Neural progenitor cell (in vitro differentiated cells): ENCODE data around the gene KBTBD6.

Experiments used
- CTCF ChIP-seq: fragments of 200-600 bp; sonication (generic); IDR thresholded peaks from 2 replicates; pipeline ENCODE4 v1.5.1; 2017; ENCODE audit warnings: antibody characterized with exemption, mild to moderate bottlenecking
- EZH2 ChIP-seq: fragments of 200-600 bp; sonication (generic); IDR thresholded peaks from 2 replicates; pipeline ENCODE4 v1.6.1; 2017; ENCODE audit warnings: antibody characterized with exemption, mild to moderate bottlenecking, moderate library complexity
- EZH2phosphoT487 ChIP-seq: fragments of 200-600 bp; sonication (generic); IDR thresholded peaks from 2 replicates; pipeline ENCODE4 v1.6.1; 2017; ENCODE audit warnings: antibody characterized with exemption

DNA sequence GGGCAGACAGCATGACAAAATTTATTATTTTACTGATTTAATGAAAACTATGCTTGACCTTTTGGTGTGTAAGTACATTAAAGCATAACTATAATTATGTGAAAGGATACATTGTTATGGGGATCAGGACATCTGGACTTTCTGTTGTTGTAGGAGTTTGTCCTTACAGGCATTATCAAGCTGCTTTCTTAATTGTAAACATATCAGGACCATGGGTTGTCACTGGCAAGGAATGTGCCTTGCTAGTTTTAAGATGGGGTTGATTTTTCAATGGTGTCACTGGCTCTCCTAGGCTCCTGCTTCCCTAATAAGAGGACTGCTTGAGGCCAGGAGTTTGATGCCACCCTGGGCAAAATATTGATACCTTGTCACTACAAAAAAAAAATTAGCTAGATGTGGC lies 32.6 kb downstream of the KBTBD6 start:
- TF ChIP-seq CTCF (no peak), EZH2 (no peak), EZH2phosphoT487 (no peak)
